GM18498 (cell line): ENCODE data around the gene DYNLT1.
"Not testable (repeated sequence)": the region's sequence is repeated elsewhere in the genome, so short reads cannot be mapped to it uniquely, and the experiment has no call there.

Experiments used
- ATAC-seq: cut with Tn5 transposase; IDR thresholded peaks from one replicate; pipeline ENCODE4 v1.9.1; 2021; ENCODE audit warnings: mild to moderate bottlenecking, moderate library complexity; ENCODE audit not compliant: unreplicated experiment

The DYNLT1 gene

GRCh38 chr6:158644231-158645063 is at the start of gene DYNLT1:
Gene DYNLT1 (minus strand): TSS chr6:158644743. CDS start chr6:158644708, 35 bp downstream.
- ATAC-seq: peak; percentile 65

- no peak for ATAC-seq
Measured at GRCh38 chr6:158688860-158689259, 44.3 kb upstream of the DYNLT1 start.

- ATAC-seq: no peak
Measured at GRCh38 chr6:158687506-158687905, 43.0 kb upstream of the DYNLT1 start.

- ATAC-seq: peak; percentile 80
Measured at GRCh38 chr6:158686791-158687381, 42.3 kb upstream of the DYNLT1 start.

GRCh38 chr6:158686311-158686710 is 41.8 kb upstream of the DYNLT1 start:
- ATAC-seq: no peak

GRCh38 chr6:158684745-158685324 is 40.3 kb upstream of the DYNLT1 start:
- ATAC-seq: no peak

GRCh38 chr6:158684311-158684710 is 39.8 kb upstream of the DYNLT1 start:
- no peak for ATAC-seq

- no peak for ATAC-seq
Measured at GRCh38 chr6:158680481-158680880, 35.9 kb upstream of the DYNLT1 start.

- no peak for ATAC-seq
Measured at GRCh38 chr6:158680015-158680414, 35.5 kb upstream of the DYNLT1 start.

GRCh38 chr6:158677906-158678578 is 33.5 kb upstream of the DYNLT1 start:
- no peak for ATAC-seq

- ATAC-seq: not testable (repeated sequence)
Measured at GRCh38 chr6:158677094-158677493, 32.6 kb upstream of the DYNLT1 start.

- no peak for ATAC-seq
Measured at GRCh38 chr6:158674342-158675131, 30.0 kb upstream of the DYNLT1 start.

GRCh38 chr6:158672726-158673125 is 28.2 kb upstream of the DYNLT1 start:
- no peak for ATAC-seq

GRCh38 chr6:158672119-158672518 is 27.6 kb upstream of the DYNLT1 start:
- not testable (repeated sequence) for ATAC-seq

GRCh38 chr6:158669145-158670035 is 24.8 kb upstream of the DYNLT1 start:
- ATAC-seq: no peak

GRCh38 chr6:158668707-158669103 is 24.2 kb upstream of the DYNLT1 start:
- ATAC-seq: no peak

GRCh38 chr6:158667360-158667981 is 22.9 kb upstream of the DYNLT1 start:
- no peak for ATAC-seq

GRCh38 chr6:158666628-158667359 is 22.3 kb upstream of the DYNLT1 start:
- no peak for ATAC-seq

- no peak for ATAC-seq
Measured at GRCh38 chr6:158665332-158665731, 20.8 kb upstream of the DYNLT1 start.
